Cardiac muscle cell (in vitro differentiated cells and primary cell): ENCODE results near the gene MRC2. TPM values are rescaled to one million over a fixed set of nuclear protein-coding genes. Genes with fewer than 3 reads are reported as not detected.
"Not testable (repeated sequence)": the region's sequence is repeated elsewhere in the genome, so short reads cannot be mapped to it uniquely, and the experiment has no call there.

ENCODE experiments used
- DNase-seq, 2 donors: peaks; one replicate each; pipeline versions ENCODE4 v3.0.0 to v3.0.0-alpha.2; 2010 to 2017; ENCODE audit warnings: low read depth in 1 of 2, low spot score in 1 of 2
- H3K27ac ChIP-seq: fragments of 200-600 bp; sonication (generic); 2 replicates; pipeline ENCODE4 v1.5.1; 2016
- H3K27me3 ChIP-seq: fragments of 200-600 bp; sonication (generic); 2 replicates; pipeline ENCODE4 v1.6.0; 2016; ENCODE audit warnings: control low read depth
- H3K36me3 ChIP-seq: fragments of 200-600 bp; sonication (generic); 2 replicates; pipeline ENCODE4 v1.5.1; 2016; ENCODE audit warnings: control low read depth
- H3K4me1 ChIP-seq: fragments of 200-600 bp; sonication (generic); 2 replicates; pipeline ENCODE4 v1.8.1; 2017; ENCODE audit warnings: low read depth, mild to moderate bottlenecking, mixed run types
- H3K4me3 ChIP-seq: fragments of 200-600 bp; sonication (generic); 2 replicates; pipeline ENCODE4 v1.5.1; 2016; ENCODE audit warnings: mild to moderate bottlenecking
- H3K9me3 ChIP-seq: fragments of 200-600 bp; sonication (generic); 2 replicates; pipeline ENCODE4 v1.5.1; 2017; ENCODE audit warnings: low read depth, mild to moderate bottlenecking, control low read depth
- CTCF ChIP-seq: IDR thresholded peaks from 2 replicates; pipeline ENCODE4 v1.5.1; 2012; ENCODE audit warnings: low read depth, mild to moderate bottlenecking, low read length
- polyA plus RNA-seq: library from polyadenylated mRNA; unstranded; fragments of >200 nt; fragmentation: Nextera tagmentation; extraction: Ambion mirVana; gene quantifications from 2 replicates; pipeline ENCODE4 v1.2.1, GENCODE V29; 2016
- total RNA-seq: library from RNA; depleted of rRNA; stranded (reverse); fragments of >200 nt; gene quantifications from 2 replicates; pipeline ENCODE4 v1.2.3, GENCODE V29; 2016

The MRC2 gene
- total and polyA plus RNA-seq, 2 experiments from 2014 or later = 53.1 to 136 TPM

- H3K27me3 ChIP-seq = no peaks in the 10 kb centered on the region
- peaks cover 8% of the 10 kb centered on the region for H3K36me3 ChIP-seq
- no peaks in the 10 kb centered on the region for H3K4me1 ChIP-seq
- DNase-seq = no peak
- no peak overlapping the region for H3K27ac ChIP-seq
- H3K4me3 ChIP-seq = no peak overlapping the region
- H3K9me3 ChIP-seq = no peaks in the 10 kb centered on the region
- no peak for TF ChIP-seq CTCF
Measured at GRCh38 chr17:62688398-62689160, 61.1 kb downstream of the MRC2 start.

GRCh38 chr17:62689441-62690167 is 62.1 kb downstream of the MRC2 start:
- no peak overlapping the region for H3K4me3 ChIP-seq
- no peak for DNase-seq
- TF ChIP-seq CTCF = no peak
- no peaks in the 10 kb centered on the region for H3K27me3 ChIP-seq
- H3K36me3 ChIP-seq = peaks cover under 1% of the 10 kb centered on the region
- H3K4me1 ChIP-seq = no peaks in the 10 kb centered on the region
- no peak overlapping the region for H3K27ac ChIP-seq
- no peaks in the 10 kb centered on the region for H3K9me3 ChIP-seq

GRCh38 chr17:62690168-62690897 is 62.9 kb downstream of the MRC2 start:
- H3K27ac ChIP-seq = no peak overlapping the region
- H3K27me3 ChIP-seq = no peaks in the 10 kb centered on the region
- no peak for DNase-seq
- no peaks in the 10 kb centered on the region for H3K9me3 ChIP-seq
- H3K4me1 ChIP-seq = no peaks in the 10 kb centered on the region
- no peak overlapping the region for H3K4me3 ChIP-seq
- no peak for TF ChIP-seq CTCF
- no peaks in the 10 kb centered on the region for H3K36me3 ChIP-seq

- not testable (repeated sequence) for DNase-seq, H3K9me3 ChIP-seq, H3K27ac ChIP-seq, H3K36me3 ChIP-seq, H3K27me3 ChIP-seq, H3K4me1 ChIP-seq, H3K4me3 ChIP-seq
Measured at GRCh38 chr17:62691589-62691915, 64.1 kb downstream of the MRC2 start.

GRCh38 chr17:62692159-62692651 is 64.7 kb downstream of the MRC2 start:
- no peak for DNase-seq
- H3K9me3 ChIP-seq = no peaks in the 10 kb centered on the region
- no peak for TF ChIP-seq CTCF
- H3K36me3 ChIP-seq = no peaks in the 10 kb centered on the region
- peaks cover 2% of the 10 kb centered on the region for H3K4me1 ChIP-seq
- no peak overlapping the region for H3K4me3 ChIP-seq
- no peak overlapping the region for H3K27ac ChIP-seq
- H3K27me3 ChIP-seq = no peaks in the 10 kb centered on the region
